Endothelial cell of umbilical vein (primary cell): Measurements from ENCODE around the gene APBA2. TPM values are rescaled to one million over a fixed set of nuclear protein-coding genes. Genes with fewer than 3 reads are reported as not detected.

Experiments used
- BruUV-seq: library from RNA; stranded (reverse); fragments of 400-500 nt; replicated peaks from 2 replicates; lab custom pipeline; 2021; lab: Mats Ljungman, UMichigan
- CTCF ChIA-PET: fragments of 300-600, 350-600 bp; sonication (Branson Sonifier 250); formaldehyde crosslinking; loops from one replicate; lab custom pipeline; 2021; ENCODE audit warnings: antibody characterized with exemption, inconsistent platforms; lab: Charles Lee
- POLR2A ChIA-PET: fragments of 300-600, 350-600 bp; sonication (Branson Sonifier 250); formaldehyde crosslinking; loops from one replicate; lab custom pipeline; 2021; ENCODE audit warnings: antibody characterized with exemption, inconsistent platforms; lab: Charles Lee
- DNase-seq: peaks from one replicate; pipeline ENCODE4 v3.0.0-alpha.2; 2011; ENCODE audit warnings: low read depth, low spot score
- FAIRE-seq: peaks from 2 replicates; lab custom pipeline; 2011; peaks lifted over from hg19 to GRCh38; lab: Jason Lieb, UNC
- H2AFZ ChIP-seq: 2 replicates; pipeline ENCODE4 v1.6.0; 2012; ENCODE audit warnings: low read depth, low read length, control low read depth, inconsistent platforms
- H3K27ac ChIP-seq: 2 replicates; pipeline ENCODE4 v1.5.1; 2011; ENCODE audit warnings: low read depth, mild to moderate bottlenecking, control low read depth, low read length, moderate library complexity; ENCODE audit not compliant: insufficient read depth
- H3K27me3 ChIP-seq, 2 experiments: 2 replicates each; pipeline versions ENCODE4 v1.6.0 to v1.6.1; 2011; ENCODE audit warnings: low read length in 2 of 2, mixed read lengths in 1 of 2; ENCODE audit not compliant: control insufficient read depth in 2 of 2, insufficient read depth in 2 of 2
- H3K36me3 ChIP-seq, 2 experiments: 2 replicates in 1 of 2; 3 replicates in 1 of 2; pipeline ENCODE4 v1.5.1; 2011; ENCODE audit warnings: low read length in 2 of 2, mild to moderate bottlenecking in 1 of 2, moderate library complexity in 1 of 2; ENCODE audit not compliant: control insufficient read depth in 2 of 2, insufficient read depth in 2 of 2; ENCODE audit errors: extremely low read depth in 1 of 2
- H3K4me1 ChIP-seq: 3 replicates; pipeline ENCODE4 v1.5.1; 2011; ENCODE audit warnings: mild to moderate bottlenecking, low read length; ENCODE audit not compliant: control insufficient read depth, insufficient read depth; ENCODE audit errors: extremely low read depth
- H3K4me2 ChIP-seq: 2 replicates; pipeline ENCODE4 v1.6.1; 2011; ENCODE audit warnings: low read length, control low read depth, mixed read lengths; ENCODE audit not compliant: insufficient read depth
- H3K4me3 ChIP-seq, 3 experiments: fragments of 200-600 bp in 1 of 3; sonication (generic), shearing (Covaris generic) in 1 of 3; replicated peaks in 1 of 3; 2 replicates each; pipeline ENCODE4 v1.5.1; 2011 to 2016; ENCODE audit warnings: control low read depth in 3 of 3, low read length in 3 of 3, mild to moderate bottlenecking in 2 of 3, inconsistent platforms in 1 of 3, low read depth in 1 of 3, moderate library complexity in 1 of 3; ENCODE audit not compliant: insufficient read depth in 1 of 3
- H3K79me2 ChIP-seq: 2 replicates; pipeline ENCODE4 v1.6.0; 2012; ENCODE audit warnings: low read length, inconsistent platforms; ENCODE audit not compliant: control insufficient read depth, insufficient read depth
- H3K9ac ChIP-seq: replicated peaks from 2 replicates; pipeline ENCODE3; 2011; ENCODE audit warnings: low read length, control low read depth; ENCODE audit not compliant: insufficient read depth; ENCODE audit errors: extremely low read depth
- H3K9me1 ChIP-seq: replicated peaks from 3 replicates; pipeline ENCODE4 v1.6.0; 2011; ENCODE audit warnings: mild to moderate bottlenecking, low read length; ENCODE audit not compliant: control insufficient read depth, insufficient read depth; ENCODE audit errors: extremely low read depth
- H3K9me3 ChIP-seq: replicated peaks from 2 replicates; pipeline ENCODE4 v1.5.1; 2012; ENCODE audit warnings: low read length, inconsistent platforms; ENCODE audit not compliant: control insufficient read depth, insufficient read depth
- H4K20me1 ChIP-seq: replicated peaks from 2 replicates; pipeline ENCODE3; 2011; ENCODE audit warnings: mild to moderate bottlenecking, low read length; ENCODE audit not compliant: control insufficient read depth, insufficient read depth; ENCODE audit errors: extremely low read depth
- EZH2 ChIP-seq: IDR thresholded peaks from 2 replicates; pipeline ENCODE4 v1.6.1; 2012; ENCODE audit warnings: borderline replicate concordance, low read depth, mild to moderate bottlenecking, moderate library complexity, low read length, inconsistent platforms; ENCODE audit not compliant: severe bottlenecking
- FOS ChIP-seq: IDR thresholded peaks from 2 replicates; pipeline ENCODE4 v1.6.1; 2011; ENCODE audit warnings: mild to moderate bottlenecking, low read length, moderate library complexity, borderline replicate concordance; ENCODE audit not compliant: insufficient read depth
- GATA2 ChIP-seq: IDR thresholded peaks from 2 replicates; pipeline ENCODE4 v1.7.0; 2011; ENCODE audit warnings: low read depth, mild to moderate bottlenecking, moderate library complexity, mixed read lengths, low read length; ENCODE audit not compliant: insufficient read length, insufficient read depth
- JUN ChIP-seq: IDR thresholded peaks from 2 replicates; pipeline ENCODE4 v1.6.1; 2011; ENCODE audit warnings: borderline replicate concordance, low read depth; ENCODE audit not compliant: insufficient read length, insufficient read depth
- MYC ChIP-seq: IDR thresholded peaks from one replicate; pipeline ENCODE4 v1.6.1; 2011; ENCODE audit warnings: mild to moderate bottlenecking, low read depth, low read length
- POLR2A ChIP-seq: IDR thresholded peaks from 2 replicates; pipeline ENCODE4 v1.6.1; 2012; ENCODE audit warnings: low read depth, mild to moderate bottlenecking, control low read depth, low read length
- POLR2AphosphoS5 ChIP-seq: IDR thresholded peaks from 2 replicates; pipeline ENCODE4 v1.6.1; 2012; ENCODE audit warnings: low read depth, mild to moderate bottlenecking, control low read depth, low read length, moderate library complexity; ENCODE audit not compliant: insufficient read depth
- dilution Hi-C: fragments of 300-500 bp; cut with MboI; formaldehyde crosslinking; loops from one replicate; pipeline ENCODE4 v1.15.0; 2019; ENCODE audit warnings: low sequenced_read_pairs; ENCODE audit not compliant: extremely low pct_ligation_motif_present
- intact Hi-C: fragments of 100-400 bp; cut with micrococcal nuclease; formaldehyde crosslinking; loops from one replicate; pipeline ENCODE4 v1.10.0; 2022
- polyA plus RNA-seq, 4 experiments: library from polyadenylated mRNA; depleted of rRNA in 3 of 4; stranded (reverse) in 3 of 4; unstranded in 1 of 4; fragments of >200 nt; gene quantifications; 2 replicates each; pipeline versions ENCODE4 v1.2.1 to v1.2.3, GENCODE V29; 2011 to 2012; ENCODE audit warnings: missing spikeins in 1 of 4
- total RNA-seq: library from RNA; stranded (reverse); gene quantifications from 2 replicates; pipeline ENCODE4 v1.2.3, GENCODE V29; 2021
- TF ChIP-seq, protein P1 (sequence below), 2 donors: IDR thresholded peaks; 1 replicate in 1 of 2; 2 replicates in 1 of 2; pipeline ENCODE4 v1.5.1; 2011; ENCODE audit warnings: low read length in 2 of 2, mild to moderate bottlenecking in 2 of 2, moderate library complexity in 2 of 2, control low read depth in 1 of 2, inconsistent platforms in 1 of 2, low read depth in 1 of 2; ENCODE audit not compliant: insufficient read depth in 1 of 2; ENCODE audit errors: extremely low read depth in 1 of 2
- TF ChIP-seq, protein P2 (sequence below): IDR thresholded peaks from 2 replicates; pipeline ENCODE4 v1.6.1; 2011; ENCODE audit not compliant: insufficient read depth, insufficient read length

APBA2 gene
- total and polyA plus RNA-seq, 2 donors (not counting 3 experiments of a cell fraction or from before 2014, with no cell fraction given), result 5.7 to 11.1 TPM

DNA sequence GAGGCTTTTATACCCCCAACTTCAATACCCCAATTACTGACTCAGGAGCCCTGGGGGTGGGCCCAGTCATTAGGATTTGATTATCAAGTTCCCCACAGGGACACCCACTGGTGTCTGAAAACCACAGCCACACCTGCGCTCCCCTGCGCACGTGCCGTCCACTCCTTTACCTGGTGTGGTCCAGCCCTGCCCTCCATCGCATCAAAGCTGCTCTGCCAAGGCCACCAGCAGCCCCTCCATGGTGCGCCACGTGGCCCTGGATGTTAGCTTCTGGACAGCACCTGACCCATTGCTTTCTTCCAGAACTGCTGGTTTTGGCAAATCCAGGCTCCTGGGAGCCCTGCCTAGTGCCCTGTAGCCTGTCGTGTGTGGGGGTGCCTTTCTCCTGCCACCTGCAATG, 247.5 kb downstream of the APBA2 start:
- TF ChIP-seq EZH2 (no peak), POLR2A (no peak), MYC (no peak), GATA2 (no peak), FOS (no peak), POLR2AphosphoS5 (no peak), JUN (no peak)
- TF ChIP-seq, protein P1, sequence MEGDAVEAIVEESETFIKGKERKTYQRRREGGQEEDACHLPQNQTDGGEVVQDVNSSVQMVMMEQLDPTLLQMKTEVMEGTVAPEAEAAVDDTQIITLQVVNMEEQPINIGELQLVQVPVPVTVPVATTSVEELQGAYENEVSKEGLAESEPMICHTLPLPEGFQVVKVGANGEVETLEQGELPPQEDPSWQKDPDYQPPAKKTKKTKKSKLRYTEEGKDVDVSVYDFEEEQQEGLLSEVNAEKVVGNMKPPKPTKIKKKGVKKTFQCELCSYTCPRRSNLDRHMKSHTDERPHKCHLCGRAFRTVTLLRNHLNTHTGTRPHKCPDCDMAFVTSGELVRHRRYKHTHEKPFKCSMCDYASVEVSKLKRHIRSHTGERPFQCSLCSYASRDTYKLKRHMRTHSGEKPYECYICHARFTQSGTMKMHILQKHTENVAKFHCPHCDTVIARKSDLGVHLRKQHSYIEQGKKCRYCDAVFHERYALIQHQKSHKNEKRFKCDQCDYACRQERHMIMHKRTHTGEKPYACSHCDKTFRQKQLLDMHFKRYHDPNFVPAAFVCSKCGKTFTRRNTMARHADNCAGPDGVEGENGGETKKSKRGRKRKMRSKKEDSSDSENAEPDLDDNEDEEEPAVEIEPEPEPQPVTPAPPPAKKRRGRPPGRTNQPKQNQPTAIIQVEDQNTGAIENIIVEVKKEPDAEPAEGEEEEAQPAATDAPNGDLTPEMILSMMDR (IDR thresholded peaks at IDR 0.05; ENCODE audit: extremely low read depth in 1 of 2, insufficient read depth in 1 of 2, low read depth in 1 of 2, low read length in 2 of 2), result no peak
- TF ChIP-seq, protein P2, sequence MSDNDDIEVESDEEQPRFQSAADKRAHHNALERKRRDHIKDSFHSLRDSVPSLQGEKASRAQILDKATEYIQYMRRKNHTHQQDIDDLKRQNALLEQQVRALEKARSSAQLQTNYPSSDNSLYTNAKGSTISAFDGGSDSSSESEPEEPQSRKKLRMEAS, result no peak
- H4K20me1 ChIP-seq, result no peaks in the 10 kb centered on the region
- intact Hi-C loops (no loop called here), dilution Hi-C loops (no loop called here)
- no peak overlapping the region for H3K4me3 ChIP-seq
- CTCF ChIA-PET, result interaction anchor here (1.7 kb wide), 1 partner anchor 31 kb away, joined by 7 read pairs; no protein-coding TSS in a partner anchor
- H3K27ac ChIP-seq, result no peak overlapping the region
- no peaks in the 10 kb centered on the region for H3K9me3 ChIP-seq
- no peak overlapping the region for H3K9ac ChIP-seq
- BruUV-seq, result no TSS peak
- no peak overlapping the region for H2AFZ ChIP-seq
- H3K4me2 ChIP-seq, result no peak overlapping the region
- POLR2A ChIA-PET, result no interaction called here
- H3K27me3 ChIP-seq, result no peaks in the 10 kb centered on the region
- FAIRE-seq (no peak), DNase-seq (no peak)
- H3K36me3 ChIP-seq, result no peaks in the 10 kb centered on the region
- H3K9me1 ChIP-seq, result no peaks in the 10 kb centered on the region
- H3K4me1 ChIP-seq, result peaks cover 6% of the 10 kb centered on the region
- no peaks in the 10 kb centered on the region for H3K79me2 ChIP-seq
